ENCODE measurements around the gene LRIG1. TPM values are rescaled to one million over a fixed set of nuclear protein-coding genes. Genes with fewer than 3 reads are reported as not detected.

LRIG1 gene
- total RNA-seq, 1 donor from 2014 or later: 30.7 TPM

- TF ChIP-seq POLR2AphosphoS5 (IDR thresholded peaks at IDR 0.05; ENCODE audit: insufficient read depth in 1 of 2, low read depth in 1 of 2): no peak
- TF ChIP-seq CTCF (IDR thresholded peaks at IDR 0.05): no peak
- no peak for TF ChIP-seq POLR2A (IDR thresholded peaks at IDR 0.05)
- no peaks in the 10 kb centered on the region for H3K36me3 ChIP-seq
- no peak overlapping the region for H3K27ac ChIP-seq
- H3K27me3 ChIP-seq: no peaks in the 10 kb centered on the region
- DNase-seq (ENCODE audit: extremely low spot score in 2 of 2): no peak
- intact Hi-C loops (cut with DNase I): no loop called here
- H3K9me3 ChIP-seq: no peaks in the 10 kb centered on the region
- H3K4me1 ChIP-seq: no peaks in the 10 kb centered on the region
- no peak overlapping the region for H3K4me3 ChIP-seq
These were observed 145.4 kb downstream of the LRIG1 start for GRCh38 chr3:66355394-66355793.

GRCh38 chr3:66354001-66354400, 146.8 kb downstream of the LRIG1 start:
- Histone ChIP-seq H3K36me3 (no peaks in the 10 kb centered on the region), H3K27me3 (no peaks in the 10 kb centered on the region), H3K4me1 (no peaks in the 10 kb centered on the region), H3K27ac (no peak overlapping the region), H3K4me3 (no peak overlapping the region), H3K9me3 (no peaks in the 10 kb centered on the region)
- TF ChIP-seq POLR2A (IDR thresholded peaks at IDR 0.05): no peak
- no peak for TF ChIP-seq POLR2AphosphoS5 (IDR thresholded peaks at IDR 0.05; ENCODE audit: insufficient read depth in 1 of 2, low read depth in 1 of 2)
- intact Hi-C loops (cut with DNase I): no loop called here
- no peak for DNase-seq (ENCODE audit: extremely low spot score in 2 of 2)

- intact Hi-C loops (cut with DNase I): no loop called here
- H3K4me3 ChIP-seq: no peak overlapping the region
- no peaks in the 10 kb centered on the region for H3K36me3 ChIP-seq
- DNase-seq (ENCODE audit: extremely low spot score in 2 of 2): no peak
- TF ChIP-seq CTCF (IDR thresholded peaks at IDR 0.05) (no peak), POLR2A (IDR thresholded peaks at IDR 0.05) (no peak), POLR2AphosphoS5 (IDR thresholded peaks at IDR 0.05; ENCODE audit: insufficient read depth in 1 of 2, low read depth in 1 of 2) (no peak)
- no peaks in the 10 kb centered on the region for H3K9me3 ChIP-seq
- H3K27ac ChIP-seq: no peak overlapping the region
- no peaks in the 10 kb centered on the region for H3K27me3 ChIP-seq
- no peaks in the 10 kb centered on the region for H3K4me1 ChIP-seq
These were observed 147.3 kb downstream of the LRIG1 start for GRCh38 chr3:66353530-66353929.

- TF ChIP-seq POLR2AphosphoS5 (IDR thresholded peaks at IDR 0.05; ENCODE audit: insufficient read depth in 1 of 2, low read depth in 1 of 2) (no peak), CTCF (IDR thresholded peaks at IDR 0.05) (no peak), POLR2A (IDR thresholded peaks at IDR 0.05) (no peak)
- intact Hi-C loops (cut with DNase I): no loop called here
- Histone ChIP-seq H3K27ac (no peak overlapping the region), H3K27me3 (no peaks in the 10 kb centered on the region), H3K4me1 (no peaks in the 10 kb centered on the region), H3K4me3 (no peak overlapping the region), H3K36me3 (no peaks in the 10 kb centered on the region), H3K9me3 (no peaks in the 10 kb centered on the region)
- no peak for DNase-seq (ENCODE audit: extremely low spot score in 2 of 2)
These were observed 147.8 kb downstream of the LRIG1 start for GRCh38 chr3:66353039-66353438.

GRCh38 chr3:66350601-66351000, 150.2 kb downstream of the LRIG1 start:
- H3K9me3 ChIP-seq: no peaks in the 10 kb centered on the region
- TF ChIP-seq CTCF (IDR thresholded peaks at IDR 0.05) (no peak), POLR2A (IDR thresholded peaks at IDR 0.05) (no peak), POLR2AphosphoS5 (IDR thresholded peaks at IDR 0.05; ENCODE audit: insufficient read depth in 1 of 2, low read depth in 1 of 2) (no peak)
- no peaks in the 10 kb centered on the region for H3K27me3 ChIP-seq
- intact Hi-C loops (cut with DNase I): no loop called here
- no peak overlapping the region for H3K4me3 ChIP-seq
- no peaks in the 10 kb centered on the region for H3K36me3 ChIP-seq
- H3K27ac ChIP-seq: no peak overlapping the region
- H3K4me1 ChIP-seq: no peaks in the 10 kb centered on the region
- no peak for DNase-seq (ENCODE audit: extremely low spot score in 2 of 2)
